Measurements from ENCODE around the gene TADA2B.
A peak's percentile ranks its signal among the peaks of the same experiment; 100 is the strongest.

The TADA2B gene

DNA sequence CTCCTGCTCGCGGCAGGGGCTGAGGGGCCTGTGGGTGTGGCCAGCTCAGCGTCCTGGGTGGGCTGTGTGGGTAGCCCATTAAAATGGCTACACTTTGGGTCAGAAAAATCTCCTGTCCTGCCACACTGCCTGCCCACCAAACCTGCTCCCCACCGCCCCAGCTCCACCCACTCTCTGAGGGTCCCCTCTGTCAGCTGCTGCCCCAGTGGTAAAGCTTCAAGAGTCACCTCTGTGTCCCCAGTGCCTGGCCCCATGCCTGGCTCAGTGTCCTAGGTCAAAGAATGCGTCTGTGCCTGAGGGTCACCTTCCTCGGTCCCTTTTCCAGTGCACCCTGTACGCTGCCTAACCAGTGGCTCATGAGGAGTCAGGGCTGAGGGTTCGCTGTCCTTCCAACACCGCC is 24.9 kb upstream of the TADA2B start:
- no peak for DNase-seq

DNA sequence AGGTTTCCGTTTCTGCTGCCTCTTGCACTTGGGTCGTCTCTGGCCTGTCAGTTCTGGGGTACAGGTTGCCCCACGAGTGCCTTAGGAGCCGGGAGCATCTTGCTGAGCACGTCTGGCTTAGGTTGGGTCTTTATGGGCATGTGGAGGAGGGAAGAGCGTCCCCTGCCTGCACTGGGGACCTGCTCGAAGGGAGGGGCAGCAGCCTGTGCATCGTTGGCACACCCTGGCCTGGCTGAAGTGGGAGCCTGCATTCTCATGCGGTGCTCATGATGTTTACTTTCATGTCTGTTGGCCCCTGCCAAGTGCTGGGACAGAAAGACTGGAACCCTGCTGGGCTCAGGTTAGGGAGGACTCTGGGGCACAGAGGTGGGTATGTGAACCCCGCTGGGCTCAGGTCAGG is 23.8 kb upstream of the TADA2B start:
- no peak for DNase-seq

DNA sequence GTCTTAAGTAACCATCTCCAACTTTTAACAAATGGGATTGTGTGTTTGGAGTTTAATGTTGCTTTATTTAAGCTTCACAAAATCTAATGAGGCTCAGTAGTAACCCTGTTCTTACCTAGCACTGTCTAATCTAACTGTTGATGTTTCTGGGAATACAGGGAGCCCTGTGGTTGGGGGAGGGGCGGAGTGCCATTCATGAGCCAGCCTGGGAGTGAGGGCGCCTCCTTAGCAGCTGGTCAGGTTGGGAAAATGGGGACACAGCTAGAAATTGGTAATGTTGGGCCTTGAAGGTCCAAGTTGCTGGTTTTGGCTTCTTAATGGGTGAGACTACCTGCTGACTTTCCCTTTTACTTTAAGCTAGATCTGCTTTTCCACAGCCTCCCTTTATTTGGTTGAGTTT is 22.9 kb upstream of the TADA2B start:
- DNase-seq, result no peak

DNA sequence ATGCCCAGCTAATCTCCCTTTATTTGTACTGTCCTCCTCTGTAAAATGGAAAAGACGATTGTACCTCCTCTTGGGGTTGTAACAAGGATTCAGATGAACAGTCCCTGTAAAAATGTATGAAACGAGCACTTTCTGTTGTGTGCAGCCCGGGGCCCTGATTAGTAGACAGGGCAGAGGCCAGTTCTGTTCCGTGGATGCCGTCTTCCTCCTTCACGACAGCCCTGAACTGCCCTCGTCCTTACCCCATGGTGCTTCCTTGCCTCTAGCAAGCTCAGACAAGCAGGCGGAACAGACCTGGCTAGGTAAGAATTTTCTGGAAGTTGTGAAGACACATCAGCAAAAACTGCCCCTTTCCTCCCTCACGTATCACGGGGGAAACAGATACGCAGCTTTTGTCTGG is 22.3 kb upstream of the TADA2B start:
- no peak for DNase-seq

DNA sequence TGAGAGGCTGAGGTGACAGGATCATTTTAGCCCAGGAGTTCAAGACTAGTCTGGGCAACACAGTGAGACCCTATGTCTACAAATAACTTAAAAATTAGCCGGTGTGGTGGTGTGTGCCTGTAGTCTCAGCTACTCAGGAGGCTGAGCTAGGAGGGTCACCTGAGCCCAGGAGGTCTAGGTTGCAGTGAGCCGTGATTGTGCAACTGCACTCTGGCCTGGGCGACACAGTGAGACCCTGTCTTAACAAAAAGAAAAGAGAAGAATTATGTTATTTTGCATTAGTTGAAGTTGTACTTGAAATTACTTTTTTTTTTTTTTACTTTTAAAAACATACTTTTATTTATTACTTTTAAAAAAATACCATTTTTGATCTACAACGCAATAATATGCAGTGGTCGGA is 21.8 kb upstream of the TADA2B start:
- no peak for DNase-seq

DNA sequence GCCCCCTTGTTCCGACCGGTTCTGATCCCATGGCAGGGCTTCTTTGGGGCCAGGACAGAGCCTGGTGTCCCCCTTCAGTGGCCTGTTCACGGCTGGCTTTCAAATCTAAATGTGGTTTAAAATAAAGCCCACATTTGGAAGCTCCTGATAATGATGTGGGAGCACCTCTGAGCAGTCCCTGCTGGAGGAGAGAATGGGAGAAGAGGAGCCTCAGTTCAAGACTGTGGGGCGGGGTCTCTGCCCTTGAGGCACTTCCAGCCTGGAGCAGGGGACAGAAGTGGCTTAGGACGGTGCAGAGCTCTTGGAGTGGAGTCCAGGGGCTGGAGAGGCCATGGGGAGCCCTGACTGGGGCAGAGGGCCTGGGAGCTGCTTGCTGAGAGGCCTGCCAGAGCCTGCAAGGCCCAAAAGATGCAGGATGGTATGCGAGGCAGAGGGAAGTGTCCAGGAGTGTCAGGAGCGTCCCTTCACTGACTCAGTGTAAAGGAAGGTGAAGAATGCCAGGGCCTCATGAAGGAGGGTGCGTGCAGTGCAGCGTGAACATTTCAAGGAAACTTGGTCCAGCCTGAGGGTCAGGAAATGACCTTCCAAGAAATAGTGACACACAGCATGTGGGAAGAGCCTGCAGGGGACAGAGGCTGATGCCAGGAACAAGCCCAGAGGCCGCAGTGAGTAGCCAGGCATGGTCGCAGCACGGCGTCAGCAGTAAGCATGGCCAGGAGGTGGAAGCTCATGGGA is 21.1 kb upstream of the TADA2B start:
- DNase-seq, result no peak

DNA sequence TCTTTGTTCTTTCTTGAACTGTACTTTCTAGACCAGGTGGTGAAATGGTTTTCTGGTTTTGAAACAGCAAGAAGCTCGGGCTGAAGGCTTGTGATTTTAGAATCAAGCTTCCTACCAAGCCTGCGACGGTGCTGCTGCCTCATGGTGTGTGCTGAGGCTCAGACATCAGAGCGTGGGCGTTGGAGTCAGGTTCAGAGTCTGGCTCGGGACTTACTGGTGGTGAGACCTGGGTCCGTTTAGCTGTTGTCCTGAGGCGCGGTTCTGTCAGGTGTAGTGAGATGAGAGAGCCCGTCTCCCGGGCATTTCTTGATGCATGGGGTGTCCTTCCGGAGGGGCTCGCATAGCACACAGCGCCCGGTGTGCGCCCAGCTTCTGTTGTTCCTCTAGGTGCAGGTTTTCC is 19.7 kb upstream of the TADA2B start:
- DNase-seq, result no peak

DNA sequence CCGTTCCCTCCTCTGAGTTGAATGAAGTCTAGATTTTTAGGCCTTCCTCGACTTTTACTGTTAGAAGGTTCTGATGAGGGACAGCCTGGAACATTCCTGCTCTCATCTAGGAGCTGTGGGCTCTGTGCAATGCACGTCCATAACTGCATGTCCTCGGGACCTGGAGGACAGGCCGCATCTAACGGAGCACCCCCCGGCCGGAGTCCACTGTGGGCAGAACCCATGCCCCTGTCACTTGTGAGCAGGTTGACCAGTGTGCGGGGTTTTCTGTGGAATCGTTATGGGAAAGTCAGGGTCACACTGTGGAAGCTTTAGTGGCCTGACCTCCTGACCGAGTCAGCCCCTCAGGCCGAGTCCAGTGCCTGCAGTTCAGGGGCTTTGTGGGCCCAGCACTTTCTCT is 19.3 kb upstream of the TADA2B start:
- no peak for DNase-seq

DNA sequence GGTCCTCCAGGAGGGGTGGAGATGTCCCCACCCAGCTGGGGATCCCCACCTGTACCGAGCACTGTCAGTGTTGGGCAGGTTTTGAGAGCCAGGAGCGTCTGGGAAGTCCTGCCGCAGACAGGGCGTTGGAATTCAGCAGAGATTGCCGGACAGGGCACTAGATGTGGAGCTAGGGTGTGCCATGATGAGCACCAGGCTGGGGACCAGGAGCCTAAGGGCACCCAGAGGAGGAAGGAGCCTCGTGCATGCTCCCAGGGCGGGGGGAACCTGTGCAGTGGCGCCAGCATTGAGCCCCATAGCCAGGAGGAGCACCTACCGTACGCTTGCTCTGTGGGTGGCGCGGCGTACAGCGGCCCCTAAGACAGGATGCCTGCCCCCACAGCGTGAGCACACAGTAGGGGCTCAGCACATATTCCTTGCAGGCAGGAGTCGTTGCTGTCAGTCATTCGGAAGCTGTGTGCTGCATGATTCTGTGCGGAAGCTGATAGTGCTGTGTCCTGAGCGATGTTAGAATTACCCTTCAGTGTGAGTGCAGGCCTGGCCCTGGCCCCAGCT is 18.8 kb upstream of the TADA2B start:
- no peak for DNase-seq

DNA sequence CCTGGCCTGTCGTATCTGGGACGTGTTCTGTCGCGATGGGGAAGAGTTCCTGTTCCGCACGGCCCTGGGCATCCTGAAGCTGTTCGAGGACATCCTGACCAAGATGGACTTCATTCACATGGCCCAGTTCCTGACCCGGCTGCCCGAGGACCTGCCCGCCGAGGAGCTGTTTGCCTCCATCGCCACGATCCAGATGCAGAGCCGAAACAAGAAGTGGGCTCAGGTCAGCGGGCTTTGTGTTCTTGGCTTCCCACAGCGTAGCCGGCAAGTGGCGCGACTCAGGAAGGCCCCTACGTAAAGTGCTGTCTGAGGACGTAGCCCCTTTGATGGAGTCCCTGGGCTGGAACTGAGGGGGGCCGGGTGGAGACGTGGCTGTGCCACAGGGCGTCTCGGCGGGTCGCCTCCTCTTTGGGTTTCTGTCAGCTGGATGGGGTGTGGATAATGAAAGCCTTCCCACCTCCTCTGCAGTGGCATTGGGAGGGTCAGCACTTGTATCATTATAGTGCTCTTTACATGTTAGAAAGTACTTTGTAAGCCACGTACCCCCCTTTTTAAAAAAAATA is 18.1 kb upstream of the TADA2B start:
- DNase-seq, result no peak

DNA sequence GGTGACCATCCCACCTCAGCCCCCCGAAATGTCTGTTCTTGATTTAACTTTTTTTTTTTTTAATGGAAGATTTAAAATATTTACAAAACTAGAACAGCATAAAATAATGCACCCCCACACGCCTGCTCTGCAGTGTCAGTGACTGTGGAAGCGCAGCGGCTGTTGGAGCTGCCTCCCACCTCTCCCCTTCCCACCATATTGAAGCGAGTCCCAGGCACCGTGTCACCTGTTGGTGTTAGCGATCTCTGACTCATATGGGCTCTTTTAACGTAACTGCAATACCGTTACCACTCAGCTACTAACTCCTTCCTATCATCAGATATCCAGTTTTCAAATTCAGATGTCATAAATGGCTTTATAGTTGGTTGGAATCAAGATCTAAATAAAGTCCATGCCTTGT is 17.1 kb upstream of the TADA2B start:
- DNase-seq, result no peak

DNA sequence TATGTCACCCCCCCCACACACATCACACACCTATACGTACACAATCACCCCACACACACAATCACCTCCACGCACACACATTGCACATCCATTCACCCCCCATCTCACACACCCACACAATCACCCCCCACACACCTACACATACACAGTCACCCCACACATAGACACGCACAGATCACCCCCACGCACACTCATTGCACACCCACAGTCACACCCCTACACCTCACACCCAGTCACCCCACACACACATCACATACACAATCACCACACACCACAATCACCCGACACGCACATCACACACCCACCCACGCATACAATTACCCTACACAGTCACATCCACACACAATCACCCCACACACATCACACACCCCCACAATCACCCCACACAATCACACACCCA is 15.9 kb upstream of the TADA2B start:
- DNase-seq, result no peak

DNA sequence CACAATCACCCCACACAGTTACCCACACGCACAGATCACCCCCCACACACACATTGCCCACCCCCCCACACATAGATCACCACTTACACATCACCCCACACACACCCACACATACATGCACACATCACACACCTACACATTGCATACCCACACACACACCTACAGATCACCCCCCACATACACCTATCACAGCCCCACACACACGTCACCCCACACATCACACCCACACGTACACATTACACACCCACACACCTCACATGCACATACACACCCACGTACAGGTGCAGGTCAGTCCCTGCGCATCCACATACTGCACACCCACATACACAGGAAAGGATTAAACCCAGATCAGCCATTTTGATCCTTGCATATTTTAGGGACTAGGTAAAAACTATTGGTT is 15.3 kb upstream of the TADA2B start:
- DNase-seq, result no peak

DNA sequence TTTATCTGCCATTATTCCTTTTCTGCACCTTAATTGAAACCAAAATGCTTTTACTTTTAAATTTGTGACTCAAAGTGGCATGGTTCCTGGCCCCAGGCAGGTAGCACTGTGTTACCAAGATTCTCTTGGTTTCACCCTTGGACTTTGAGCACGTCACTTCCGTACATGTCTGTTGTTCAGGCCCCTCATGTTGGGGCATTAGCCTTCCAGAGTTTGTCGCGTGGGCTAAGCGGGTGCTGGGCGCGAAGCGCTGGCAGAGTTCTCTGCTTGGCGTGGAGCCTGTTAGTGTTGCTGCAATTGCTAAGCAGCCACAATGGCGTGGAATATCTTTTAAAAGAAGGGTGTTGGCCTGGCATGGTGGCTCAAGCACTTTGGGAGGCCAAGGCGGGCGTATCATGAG is 14.0 kb upstream of the TADA2B start:
- no peak for DNase-seq

DNA sequence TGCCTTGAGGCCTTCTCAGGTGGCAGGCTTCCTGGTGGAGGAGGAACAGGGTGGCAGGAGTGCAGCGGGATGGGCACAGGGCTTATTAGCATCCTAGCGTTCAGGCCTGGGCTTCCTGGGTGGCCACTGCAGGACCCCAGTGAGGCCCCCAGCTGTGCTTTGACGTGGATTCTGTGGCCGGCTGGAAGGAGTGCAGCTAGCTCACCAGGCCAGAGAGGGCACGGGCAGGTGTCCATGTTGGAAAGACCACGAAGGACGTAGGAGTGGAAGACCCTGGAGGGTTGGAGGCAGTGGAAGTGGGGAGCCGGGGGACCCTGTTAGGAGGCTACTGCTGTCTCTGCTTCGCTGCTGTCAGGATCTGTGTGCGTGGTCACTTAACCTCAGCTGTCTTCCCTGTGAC is 13.3 kb upstream of the TADA2B start:
- no peak for DNase-seq

DNA sequence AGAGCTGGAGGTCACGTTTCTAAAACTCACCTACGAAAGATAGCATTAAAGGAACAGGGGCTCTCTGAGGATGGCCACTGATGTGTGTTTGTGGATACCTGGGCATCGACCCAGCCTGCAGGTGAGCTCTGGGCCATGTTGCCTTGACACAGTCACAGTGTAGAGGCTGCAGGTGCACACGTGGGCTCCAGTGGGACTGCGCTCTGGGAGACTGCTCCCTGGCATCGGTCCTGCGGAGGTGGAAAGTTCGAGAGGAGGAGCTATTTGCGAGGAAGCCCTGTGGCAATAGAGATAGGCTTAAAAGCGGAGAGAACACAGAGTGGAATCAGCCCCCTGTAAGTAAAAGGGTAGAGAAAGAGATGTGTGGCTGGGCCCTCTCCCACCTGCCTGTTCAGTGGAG is 12.3 kb upstream of the TADA2B start:
- no peak for DNase-seq

DNA sequence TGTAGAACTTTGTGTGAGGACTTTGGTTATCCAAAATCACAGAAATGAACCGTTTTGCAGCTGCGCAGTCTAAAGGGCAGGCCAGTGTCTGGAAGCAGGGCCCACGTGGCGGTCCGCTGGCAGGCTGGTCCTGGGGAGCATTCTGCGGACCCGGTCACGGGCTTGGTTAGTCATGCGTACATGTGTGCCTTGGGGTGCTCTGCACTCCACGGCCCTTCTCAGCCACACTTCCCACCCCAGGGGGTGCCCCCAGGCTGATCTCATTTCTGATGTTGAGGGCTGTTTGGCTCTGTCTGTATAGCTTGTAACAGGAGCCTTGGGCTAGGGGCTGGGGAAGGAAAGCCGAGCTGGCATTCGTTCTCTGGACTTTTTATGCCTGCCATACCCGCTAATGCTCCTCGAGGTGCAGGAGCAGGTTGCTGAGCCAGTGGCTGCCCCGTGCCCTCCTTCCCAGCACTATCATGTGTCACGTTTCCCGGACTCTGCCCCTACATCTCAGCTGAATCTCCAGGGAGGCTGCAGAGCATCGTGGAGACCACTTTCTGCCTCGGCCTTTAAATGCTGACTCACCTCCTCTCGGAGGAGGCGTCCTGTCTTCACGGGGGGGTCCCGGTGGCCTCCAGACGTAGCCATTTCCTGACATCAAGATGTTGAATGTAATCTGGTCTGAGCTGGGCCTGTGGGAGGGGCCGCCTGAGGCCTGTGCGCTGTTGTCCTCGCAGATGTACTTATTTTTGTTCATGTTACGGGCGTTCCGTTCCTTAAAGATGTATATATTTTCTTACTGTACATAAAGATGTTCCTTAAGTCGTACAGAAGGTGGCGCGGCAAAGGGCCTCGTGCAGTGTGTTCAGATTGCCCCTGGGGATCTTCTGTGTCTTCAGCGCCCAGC is 11.4 kb upstream of the TADA2B start:
- DNase-seq, result peak in 1 of 2 donors; percentile 79

DNA sequence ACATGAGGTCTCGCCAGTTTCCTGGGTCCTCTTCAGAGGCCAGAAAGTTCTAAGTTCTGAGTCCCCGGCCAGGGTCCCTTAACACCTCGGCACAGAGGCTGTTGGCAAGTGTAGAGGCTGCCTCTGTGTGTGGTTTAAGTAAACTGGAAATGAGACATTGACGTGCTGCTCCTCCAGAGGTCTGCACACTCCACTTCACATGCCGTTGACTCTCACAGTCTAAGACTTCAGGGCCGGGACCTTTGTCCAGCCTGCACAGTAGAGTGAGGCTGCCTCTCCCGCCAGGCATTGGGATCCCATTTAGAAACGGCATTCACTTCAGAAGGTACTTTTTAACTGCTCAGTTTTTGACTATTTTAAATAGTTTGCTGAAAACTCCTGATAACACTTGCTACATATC is 10.6 kb upstream of the TADA2B start:
- no peak for DNase-seq

DNA sequence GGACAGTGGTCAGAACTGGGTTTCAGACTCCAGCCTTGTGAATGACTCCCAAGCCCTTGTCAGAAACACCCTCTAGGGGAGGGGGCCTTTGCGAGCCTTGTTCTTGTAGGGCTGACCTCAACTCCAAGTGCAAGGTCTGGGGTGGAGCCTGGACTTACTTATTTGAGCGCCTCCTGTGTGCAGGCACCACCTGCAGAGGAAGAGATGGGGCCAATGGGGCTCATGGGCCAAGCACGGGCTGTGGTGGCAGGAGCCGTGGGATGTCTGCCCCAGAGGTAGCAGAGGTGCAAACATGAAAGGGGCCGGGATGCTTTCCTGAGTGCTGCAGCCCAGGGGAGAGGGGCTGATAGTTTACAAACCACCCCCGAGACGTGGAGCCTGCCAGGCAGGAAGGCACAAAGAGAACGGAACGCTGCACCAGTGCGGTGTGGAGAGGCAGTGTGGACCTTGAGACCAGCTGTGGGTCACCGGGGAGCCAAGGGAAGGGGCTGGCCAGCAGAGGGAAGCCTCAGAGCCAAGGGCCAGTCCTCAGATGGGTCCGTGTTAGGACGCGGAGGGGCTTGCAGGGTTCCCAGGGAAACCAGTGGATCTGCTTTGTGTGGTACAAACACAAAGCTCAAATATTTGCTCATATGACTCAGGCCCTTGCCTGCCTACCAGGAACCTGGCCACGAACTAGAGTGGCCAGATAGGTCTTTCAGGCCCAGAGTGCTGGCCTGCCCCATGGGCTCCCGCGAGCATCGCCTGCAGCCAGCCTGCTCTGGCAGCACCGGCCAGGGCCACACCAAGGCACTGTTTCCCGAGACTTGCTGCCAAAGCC is 8.7 kb upstream of the TADA2B start:
- DNase-seq, result no peak

DNA sequence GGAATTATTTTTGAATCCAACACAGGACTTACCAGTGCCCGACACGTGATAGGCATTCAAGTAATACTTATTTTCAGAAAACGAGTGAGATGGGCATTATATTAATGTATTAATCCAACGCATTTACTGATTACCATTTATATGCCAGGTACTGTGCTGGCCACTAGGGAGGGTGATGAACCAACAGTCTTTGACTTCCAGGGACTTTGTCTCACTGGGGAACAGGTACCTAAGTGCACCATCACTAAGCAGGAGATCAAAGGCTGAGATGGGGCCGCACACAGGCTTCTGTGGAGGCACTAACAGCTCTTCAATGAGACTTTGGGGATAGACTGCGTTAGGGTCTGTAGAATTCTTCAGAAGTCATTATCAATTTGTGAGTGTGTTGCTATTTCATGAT is 5.7 kb upstream of the TADA2B start:
- DNase-seq, result no peak

DNA sequence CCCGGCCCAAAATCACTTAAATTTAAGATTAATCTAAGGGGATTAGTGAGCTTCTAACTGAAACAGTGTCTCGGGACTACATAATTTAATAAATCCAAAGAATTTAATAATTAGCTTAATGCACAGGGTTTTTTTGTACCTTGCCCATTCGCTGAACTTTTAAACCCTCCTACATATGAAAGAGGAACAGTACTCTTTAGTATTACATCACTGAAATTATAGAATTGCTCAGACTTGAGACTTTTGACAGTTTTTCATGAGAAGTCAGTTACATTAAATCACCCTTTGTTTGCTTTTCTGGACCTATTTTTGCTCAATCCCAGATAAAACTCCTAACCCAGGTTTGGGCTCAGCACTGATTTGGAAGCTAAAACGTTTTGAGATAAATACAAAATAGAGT is 2.4 kb upstream of the TADA2B start:
- DNase-seq, result no peak

DNA sequence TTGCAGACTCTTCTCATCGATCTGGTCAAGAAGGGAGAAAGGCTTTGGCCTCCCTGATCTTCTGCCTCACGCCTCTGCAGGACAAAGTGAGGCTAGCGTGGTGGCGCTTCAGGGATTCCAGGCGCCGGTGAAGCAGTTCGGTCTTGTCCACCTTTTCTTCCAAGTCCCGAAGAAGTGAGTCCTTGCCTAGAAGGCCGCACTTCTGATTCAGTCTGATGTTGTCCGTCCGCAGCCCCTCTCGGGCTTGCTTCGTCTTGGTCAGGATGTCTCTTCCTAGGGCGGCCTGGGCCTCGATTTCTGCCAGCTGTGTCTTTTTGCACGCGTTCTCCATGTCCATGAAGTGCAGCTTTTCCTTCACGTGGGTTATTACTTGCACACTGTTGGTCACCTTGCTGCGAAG is 1.9 kb upstream of the TADA2B start:
- no peak for DNase-seq
